Bronchial epithelial cell (primary cell): ENCODE measurements around the gene SHANK2. TPM values are rescaled to one million over a fixed set of nuclear protein-coding genes. Genes with fewer than 3 reads are reported as not detected.

ENCODE experiments used
- total RNA-seq: library from RNA; depleted of rRNA; stranded (reverse); fragments of >200 nt; gene quantifications from 2 replicates; pipeline ENCODE4 v1.2.1, GENCODE V29; 2014

SHANK2 gene
- total RNA-seq, 1 donor from 2014 or later: 6.6 TPM

Other genes starting within 250 kb of the SHANK2 start
- gene DHCR7, start 195.8 kb upstream of the SHANK2 start, total RNA-seq: 29.4 and 60.3 TPM in 2 replicates
- gene NADSYN1, start 200.6 kb upstream of the SHANK2 start, total RNA-seq: 69.8 and 91.3 TPM in 2 replicates